Motor neuron (in vitro differentiated cells): Measurements from ENCODE around the gene FMNL2. TPM values are rescaled to one million over a fixed set of nuclear protein-coding genes. Genes with fewer than 3 reads are reported as not detected.
"Not testable (repeated sequence)": the region's sequence is repeated elsewhere in the genome, so short reads cannot be mapped to it uniquely, and the experiment has no call there.

Experiments used
- ATAC-seq, 8 experiments: fragments of 200-7000 bp; cut with Tn5 transposase; replicated peaks in 6 of 8; 2 replicates each; pipeline ENCODE4 v1.8.0; 2021; ENCODE audit warnings: mild to moderate bottlenecking in 8 of 8, moderate library complexity in 8 of 8
- H3K27ac ChIP-seq, 2 donors: fragments of 250-450 bp; sonication (Bioruptor Pico); 2 replicates each; pipeline ENCODE4 v1.9.0; 2021; ENCODE audit warnings: antibody characterized with exemption in 2 of 2, mild to moderate bottlenecking in 2 of 2, moderate library complexity in 1 of 2
- H3K4me1 ChIP-seq, 2 donors: fragments of 250-450 bp; sonication (Bioruptor Pico); replicated peaks in 1 of 2; 2 replicates each; pipeline ENCODE4 v1.6.1; 2021; ENCODE audit warnings: antibody characterized with exemption in 2 of 2, mild to moderate bottlenecking in 2 of 2, moderate library complexity in 1 of 2
- H3K4me3 ChIP-seq, 5 donors: fragments of 250-450 bp; sonication (Bioruptor Pico); 2 replicates each; pipeline ENCODE4 v1.9.0; 2021; ENCODE audit warnings: antibody characterized with exemption in 5 of 5, mild to moderate bottlenecking in 5 of 5, moderate library complexity in 4 of 5
- WGBS, 10 experiments: fragments of 450-650 bp; shearing (Covaris generic); methylation state at CpG; one replicate each; pipeline ENCODE4 v1.0.0; 2022; 5-methylcytosine and 5-hydroxymethylcytosine counted together
- in situ Hi-C, 9 experiments: fragments of 400-800 bp; cut with MboI; loops; one replicate each; pipeline ENCODE4 v1.15.0; 2021; ENCODE audit warnings: low sequenced_read_pairs in 9 of 9, low pct_unique_long_range_greater_than_20kb in 2 of 9; ENCODE audit not compliant: unreplicated experiment in 9 of 9
- total RNA-seq, 8 experiments: library from RNA; unstranded; fragments of 300-600 nt; gene quantifications; 2 replicates each; pipeline versions ENCODE4 v1.2.3 to v1.2.4, GENCODE V29; 2022

The FMNL2 gene
- total RNA-seq, 8 experiments from 2014 or later, result 28.9 to 179 (median 64.2) TPM

- Histone ChIP-seq H3K4me3 (no peak overlapping the region), H3K4me1 (peaks cover 22 to 29% of the 10 kb centered on the region in 2 donors), H3K27ac (no peak overlapping the region)
- in situ Hi-C loops, result loop anchor here in 1 of 9 experiments (25.0 kb wide), 1 partner anchor 280 kb away; the partner anchor contains the start of gene STAM2
- WGBS, 10 experiments, result 20 to 84% (median 69%) methylated on average over 1 to 10 of the region's 10 CpGs; no CpG with 5 or more reads in 1 of the 10 experiments
- ATAC-seq, result peak in 3 of 8 experiments; percentile 5 to 37 (median 9)
Measured at GRCh38 chr2:152466980-152467676, 132.2 kb downstream of the FMNL2 start.

GRCh38 chr2:152467677-152468410 is 132.9 kb downstream of the FMNL2 start:
- in situ Hi-C loops, result loop anchor here in 1 of 9 experiments (25.0 kb wide), 1 partner anchor 281 kb away; the partner anchor contains the start of gene STAM2
- Histone ChIP-seq H3K27ac (no peak overlapping the region), H3K4me3 (no peak overlapping the region), H3K4me1 (peaks cover 21 to 29% of the 10 kb centered on the region in 2 donors)
- peak in 2 of 8 experiments; percentile 6 to 49 for ATAC-seq
- WGBS, 10 experiments, result 68 to 100% (median 85%) methylated on average over 1 to 4 of the region's 4 CpGs; no CpG with 5 or more reads in 1 of the 10 experiments

GRCh38 chr2:152468899-152469692 is 134.1 kb downstream of the FMNL2 start:
- Histone ChIP-seq H3K27ac (no peak overlapping the region), H3K4me3 (no peak overlapping the region), H3K4me1 (peaks cover 19 to 29% of the 10 kb centered on the region in 2 donors)
- 16 to 71% (median 43%) methylated on average over 1 to 8 of the region's 8 CpGs for WGBS, 10 experiments
- in situ Hi-C loops, result loop anchor here in 1 of 9 experiments (25.0 kb wide), 1 partner anchor 282 kb away; the partner anchor contains the start of gene STAM2
- ATAC-seq, result peak; percentile 57 to 80 (median 68)

GRCh38 chr2:152470861-152471854 is 136.2 kb downstream of the FMNL2 start:
- 35 to 88% (median 75%) methylated on average over 1 to 12 of the region's 12 CpGs for WGBS, 10 experiments
- in situ Hi-C loops, result loop anchor here in 1 of 9 experiments (25.0 kb wide), 1 partner anchor 284 kb away; the partner anchor contains the start of gene STAM2
- Histone ChIP-seq H3K4me1 (peaks cover 14 to 22% of the 10 kb centered on the region in 2 donors), H3K4me3 (no peak overlapping the region), H3K27ac (no peak overlapping the region)
- ATAC-seq, result no peak

- WGBS, 10 experiments, result 60 to 100% (median 88%) methylated on average over 1 of the region's 1 CpG; no CpG with 5 or more reads in 3 of the 10 experiments
- in situ Hi-C loops, result loop anchor here in 1 of 9 experiments (25.0 kb wide), 1 partner anchor 285 kb away; the partner anchor contains the start of gene STAM2
- no peak overlapping the region for H3K4me3 ChIP-seq
- no peak for ATAC-seq
- H3K4me1 ChIP-seq, result peaks cover 14 to 18% of the 10 kb centered on the region in 2 donors
- H3K27ac ChIP-seq, result no peak overlapping the region
Measured at GRCh38 chr2:152472481-152472887, 137.5 kb downstream of the FMNL2 start.

- Histone ChIP-seq H3K4me1 (peaks cover 9 to 11% of the 10 kb centered on the region in 2 donors), H3K4me3 (no peak overlapping the region), H3K27ac (no peak overlapping the region)
- ATAC-seq, result no peak
- in situ Hi-C loops, result loop anchor here in 1 of 9 experiments (25.0 kb wide), 1 partner anchor 286 kb away; the partner anchor contains the start of gene STAM2
- 83 to 100% (median 100%) methylated on average over 1 of the region's 1 CpG; no CpG with 5 or more reads in 6 of the 10 experiments for WGBS, 10 experiments
Measured at GRCh38 chr2:152473151-152473857, 138.3 kb downstream of the FMNL2 start.

GRCh38 chr2:152474523-152474922 is 139.5 kb downstream of the FMNL2 start:
- 80 to 100% (median 94%) methylated on average over 1 to 5 of the region's 5 CpGs; no CpG with 5 or more reads in 1 of the 10 experiments for WGBS, 10 experiments
- not testable (repeated sequence) for H3K4me1 ChIP-seq, H3K27ac ChIP-seq, ATAC-seq, H3K4me3 ChIP-seq
- in situ Hi-C loops, result loop anchor here in 1 of 9 experiments (25.0 kb wide), 1 partner anchor 287 kb away; the partner anchor contains the start of gene STAM2

- no peaks in the 10 kb centered on the region for H3K4me1 ChIP-seq
- in situ Hi-C loops, result no loop called here
- peak in 1 of 8 experiments; percentile 61 for ATAC-seq
- H3K4me3 ChIP-seq, result no peak overlapping the region
- no peak overlapping the region for H3K27ac ChIP-seq
Measured at GRCh38 chr2:152475982-152476381, 141.0 kb downstream of the FMNL2 start.

GRCh38 chr2:152477347-152478092 is 142.5 kb downstream of the FMNL2 start:
- no peak overlapping the region for H3K4me3 ChIP-seq
- in situ Hi-C loops, result no loop called here
- no peak overlapping the region for H3K27ac ChIP-seq
- WGBS, 10 experiments, result 51 to 100% (median 89%) methylated on average over 2 to 6 of the region's 6 CpGs
- ATAC-seq, result peak in 1 of 8 experiments; percentile 65
- H3K4me1 ChIP-seq, result no peaks in the 10 kb centered on the region

- no peak overlapping the region for H3K27ac ChIP-seq
- in situ Hi-C loops, result no loop called here
- no peak for ATAC-seq
- H3K4me3 ChIP-seq, result no peak overlapping the region
- 83 to 100% (median 96%) methylated on average over 1 to 3 of the region's 3 CpGs for WGBS, 10 experiments
- H3K4me1 ChIP-seq, result no peaks in the 10 kb centered on the region
Measured at GRCh38 chr2:152479282-152479681, 144.3 kb downstream of the FMNL2 start.
